Neutrophil (primary cell): Measurements from ENCODE around the gene KNDC1.

ENCODE experiments used
- H3K27ac ChIP-seq: fragments of 200-600 bp; sonication (generic); 2 replicates; pipeline ENCODE4 v1.5.1; 2016; ENCODE audit warnings: mild to moderate bottlenecking, moderate library complexity
- H3K27me3 ChIP-seq: fragments of 200-600 bp; sonication (generic); 2 replicates; pipeline ENCODE4 v1.6.0; 2016; ENCODE audit warnings: mild to moderate bottlenecking
- H3K36me3 ChIP-seq: fragments of 200-600 bp; sonication (generic); 2 replicates; pipeline ENCODE4 v1.5.1; 2017
- H3K4me1 ChIP-seq, 2 experiments: fragments of 200-600 bp in 1 of 2; sonication (generic) in 1 of 2; 1 replicate in 1 of 2; 2 replicates in 1 of 2; pipeline versions ENCODE4 v1.5.1 to v1.6.1; 2013 to 2016; ENCODE audit warnings: low read depth in 1 of 2, low read length in 1 of 2, mild to moderate bottlenecking in 1 of 2, moderate library complexity in 1 of 2; ENCODE audit not compliant: control insufficient read depth in 1 of 2, insufficient read depth in 1 of 2
- H3K4me3 ChIP-seq, 2 experiments: fragments of 200-600 bp in 1 of 2; sonication (generic) in 1 of 2; 1 replicate in 1 of 2; 2 replicates in 1 of 2; pipeline ENCODE4 v1.5.1; 2013 to 2016; ENCODE audit warnings: low read depth in 1 of 2, low read length in 1 of 2, mild to moderate bottlenecking in 1 of 2, moderate library complexity in 1 of 2
- H3K9me3 ChIP-seq: fragments of 200-600 bp; sonication (generic); 2 replicates; pipeline ENCODE4 v1.5.1; 2016
- TF ChIP-seq, protein P1 (sequence below): fragments of 200-600 bp; sonication (generic); IDR thresholded peaks from 2 replicates; pipeline ENCODE4 v1.5.1; 2016; ENCODE audit warnings: antibody characterized with exemption

Gene KNDC1

DNA sequence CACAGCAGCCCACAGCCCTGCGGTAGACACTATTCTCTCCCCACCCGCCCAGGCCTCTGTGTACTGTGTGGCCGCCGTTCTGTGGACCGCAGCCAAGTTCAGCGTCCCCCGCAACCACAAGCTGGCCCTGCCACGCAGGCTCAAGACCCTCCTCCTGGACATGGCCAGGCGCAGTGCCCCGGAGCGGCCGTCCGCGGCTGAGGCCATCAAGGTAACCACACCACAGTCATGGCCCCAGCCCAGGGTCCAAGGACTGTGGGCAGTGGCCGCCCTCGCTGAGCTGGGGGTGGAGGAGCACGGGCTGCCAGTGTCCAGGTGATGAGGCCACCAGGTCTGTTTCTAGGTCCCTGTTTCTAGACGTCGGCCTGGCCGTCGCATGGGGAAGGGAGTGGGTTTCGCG, 35.6 kb downstream of the KNDC1 start:
- Histone ChIP-seq H3K4me3 (no peak overlapping the region), H3K4me1 (no peaks in the 10 kb centered on the region), H3K36me3 (no peaks in the 10 kb centered on the region), H3K27me3 (peaks cover 9% of the 10 kb centered on the region), H3K9me3 (no peaks in the 10 kb centered on the region), H3K27ac (no peak overlapping the region)
- TF ChIP-seq, protein P1, sequence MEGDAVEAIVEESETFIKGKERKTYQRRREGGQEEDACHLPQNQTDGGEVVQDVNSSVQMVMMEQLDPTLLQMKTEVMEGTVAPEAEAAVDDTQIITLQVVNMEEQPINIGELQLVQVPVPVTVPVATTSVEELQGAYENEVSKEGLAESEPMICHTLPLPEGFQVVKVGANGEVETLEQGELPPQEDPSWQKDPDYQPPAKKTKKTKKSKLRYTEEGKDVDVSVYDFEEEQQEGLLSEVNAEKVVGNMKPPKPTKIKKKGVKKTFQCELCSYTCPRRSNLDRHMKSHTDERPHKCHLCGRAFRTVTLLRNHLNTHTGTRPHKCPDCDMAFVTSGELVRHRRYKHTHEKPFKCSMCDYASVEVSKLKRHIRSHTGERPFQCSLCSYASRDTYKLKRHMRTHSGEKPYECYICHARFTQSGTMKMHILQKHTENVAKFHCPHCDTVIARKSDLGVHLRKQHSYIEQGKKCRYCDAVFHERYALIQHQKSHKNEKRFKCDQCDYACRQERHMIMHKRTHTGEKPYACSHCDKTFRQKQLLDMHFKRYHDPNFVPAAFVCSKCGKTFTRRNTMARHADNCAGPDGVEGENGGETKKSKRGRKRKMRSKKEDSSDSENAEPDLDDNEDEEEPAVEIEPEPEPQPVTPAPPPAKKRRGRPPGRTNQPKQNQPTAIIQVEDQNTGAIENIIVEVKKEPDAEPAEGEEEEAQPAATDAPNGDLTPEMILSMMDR: no peak

DNA sequence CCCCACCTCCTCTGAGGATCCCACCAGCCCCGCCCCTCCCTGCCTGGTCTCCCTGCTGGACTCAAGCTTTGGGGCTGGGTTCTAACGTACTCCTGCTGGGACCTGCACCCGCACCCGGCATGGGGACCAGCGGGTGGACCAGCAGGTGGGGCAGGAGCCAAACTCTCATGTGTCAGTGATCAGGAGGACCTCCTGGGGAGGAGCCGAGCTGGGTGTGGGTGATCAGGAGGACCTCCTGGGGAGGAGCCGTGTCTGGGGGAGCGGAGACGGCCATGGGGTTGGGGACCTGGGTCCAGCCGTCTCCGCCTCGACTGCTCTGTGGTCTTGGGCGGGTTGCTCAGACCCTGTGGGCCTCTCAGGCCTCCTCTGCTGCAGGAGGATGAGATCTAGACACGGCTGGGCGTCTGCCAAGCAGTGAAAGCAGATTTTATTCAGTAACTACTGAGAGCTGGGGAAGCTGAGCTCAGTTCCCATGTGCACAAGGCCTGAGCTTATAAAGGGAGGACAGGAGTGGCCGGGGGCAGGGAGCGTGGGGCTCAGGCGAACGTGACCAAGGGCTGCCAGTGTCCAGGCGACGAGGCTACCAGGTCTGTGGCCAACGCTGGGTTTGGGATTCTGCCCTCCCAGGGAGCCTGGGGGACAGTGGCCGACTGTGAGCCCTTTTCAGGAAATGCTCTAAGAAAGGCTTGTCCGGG, 36.3 kb downstream of the KNDC1 start:
- H3K27ac ChIP-seq: no peak overlapping the region
- H3K4me1 ChIP-seq: no peaks in the 10 kb centered on the region
- peaks cover 9% of the 10 kb centered on the region for H3K27me3 ChIP-seq
- no peaks in the 10 kb centered on the region for H3K36me3 ChIP-seq
- TF ChIP-seq, protein P1: no peak
- no peaks in the 10 kb centered on the region for H3K9me3 ChIP-seq
- no peak overlapping the region for H3K4me3 ChIP-seq

DNA sequence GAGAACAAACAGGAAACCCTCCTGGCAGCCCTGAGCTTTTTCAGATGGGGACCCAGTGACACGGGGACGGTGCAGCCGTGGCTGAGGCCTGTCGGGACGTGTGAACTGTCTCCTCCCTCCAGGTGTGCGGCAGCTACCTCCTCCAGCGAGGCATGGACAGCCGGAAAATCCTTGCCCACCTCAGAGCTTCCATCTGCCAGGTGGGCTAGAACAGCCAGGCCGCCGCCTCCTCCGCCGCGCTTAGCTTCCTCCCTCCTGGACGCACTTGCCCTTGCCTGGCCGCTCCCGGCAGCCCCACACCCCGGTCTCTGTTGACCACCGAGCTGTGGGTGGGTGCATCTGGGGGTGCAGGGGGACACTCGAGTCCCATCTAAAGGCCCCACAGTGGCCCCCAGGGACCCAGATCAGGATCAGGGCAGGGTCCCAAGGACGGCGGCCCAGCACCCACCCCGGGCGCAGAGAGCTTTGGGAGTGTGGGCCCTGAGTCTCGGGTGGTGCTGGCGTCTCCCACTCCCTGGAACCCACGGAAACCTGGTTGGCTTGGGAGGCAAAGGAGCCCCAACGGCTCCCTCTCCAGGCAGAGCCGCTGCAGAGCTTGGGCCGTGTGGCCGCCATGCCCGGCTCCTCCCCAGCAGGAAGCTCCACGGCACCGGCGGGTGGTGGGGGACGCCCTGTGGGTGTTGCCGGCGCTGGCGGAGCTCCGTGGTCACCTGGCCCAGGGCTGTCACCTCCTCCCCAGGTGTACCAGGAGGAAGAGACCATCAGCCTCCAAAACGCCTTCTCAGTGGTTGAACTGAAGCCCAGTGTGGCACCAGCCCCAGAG, 37.1 kb downstream of the KNDC1 start:
- Histone ChIP-seq H3K4me1 (no peaks in the 10 kb centered on the region), H3K27ac (no peak overlapping the region), H3K27me3 (peaks cover 9% of the 10 kb centered on the region), H3K9me3 (no peaks in the 10 kb centered on the region), H3K4me3 (no peak overlapping the region), H3K36me3 (no peaks in the 10 kb centered on the region)
- TF ChIP-seq, protein P1: no peak

DNA sequence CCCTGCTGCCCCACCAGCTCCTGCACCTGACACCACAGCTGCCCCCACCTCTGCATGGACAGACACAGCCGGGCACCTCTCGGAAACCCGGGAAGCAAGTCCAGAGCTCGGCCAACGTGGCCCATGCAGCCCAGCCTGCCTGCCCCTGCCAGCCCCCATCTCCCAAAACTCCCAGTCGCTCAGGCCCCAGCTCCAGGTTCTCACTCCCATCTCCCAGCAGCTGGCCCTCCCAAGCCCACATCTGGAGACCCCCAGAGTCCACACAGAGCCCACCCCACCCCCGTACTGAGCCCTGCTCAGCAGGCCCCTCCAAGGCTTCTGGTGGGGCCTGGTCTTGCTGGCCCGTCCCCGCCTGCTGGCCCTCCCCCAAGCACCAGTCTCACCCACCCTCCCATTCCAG, 37.8 kb downstream of the KNDC1 start:
- Histone ChIP-seq H3K4me1 (no peaks in the 10 kb centered on the region), H3K9me3 (no peaks in the 10 kb centered on the region), H3K4me3 (no peak overlapping the region), H3K36me3 (no peaks in the 10 kb centered on the region), H3K27ac (no peak overlapping the region), H3K27me3 (peaks cover 9% of the 10 kb centered on the region)
- TF ChIP-seq, protein P1: no peak

DNA sequence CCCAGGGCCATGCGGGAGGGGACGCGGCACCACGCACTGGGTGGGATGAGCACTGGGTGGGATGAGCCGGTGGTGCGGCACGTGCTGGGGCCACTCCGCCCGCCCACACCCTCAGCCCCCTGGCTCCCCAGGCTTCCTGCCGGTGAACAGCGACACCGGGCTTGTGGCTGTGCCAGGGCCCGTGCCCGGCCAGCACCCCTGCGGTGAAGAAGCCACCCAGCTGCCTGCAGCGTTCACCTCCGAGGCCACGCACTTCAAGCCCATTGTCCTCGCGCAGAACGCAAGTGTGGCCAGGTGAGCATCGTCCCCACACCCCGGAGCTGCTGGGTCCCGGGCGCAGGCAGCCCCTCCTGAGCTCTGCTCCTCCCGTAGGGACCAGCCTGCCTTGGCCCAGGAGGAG, 38.2 kb downstream of the KNDC1 start:
- H3K4me3 ChIP-seq: no peak overlapping the region
- H3K27ac ChIP-seq: no peak overlapping the region
- no peaks in the 10 kb centered on the region for H3K36me3 ChIP-seq
- H3K9me3 ChIP-seq: no peaks in the 10 kb centered on the region
- TF ChIP-seq, protein P1: no peak
- H3K4me1 ChIP-seq: no peaks in the 10 kb centered on the region
- peaks cover 8% of the 10 kb centered on the region for H3K27me3 ChIP-seq
